Breast epithelium (tissue), 3 donors: ENCODE results near the gene MAMSTR.

Experiments
- CTCF ChIP-seq, 3 donors: fragments of 450-650 bp; IDR thresholded peaks; one replicate each; pipeline ENCODE4 v1.5.1; 2016 to 2017; ENCODE audit warnings: antibody characterized with exemption in 3 of 3, mild to moderate bottlenecking in 3 of 3, moderate library complexity in 3 of 3
- POLR2A ChIP-seq: fragments of 450-650 bp; IDR thresholded peaks from one replicate; pipeline ENCODE4 v1.6.1; 2016; ENCODE audit warnings: antibody characterized with exemption, mild to moderate bottlenecking, moderate library complexity
- POLR2AphosphoS5 ChIP-seq, 3 donors: sonication (generic); formaldehyde crosslinking; IDR thresholded peaks; one replicate each; pipeline ENCODE4 v1.6.1; 2017; ENCODE audit warnings: antibody characterized with exemption in 3 of 3

DNA sequence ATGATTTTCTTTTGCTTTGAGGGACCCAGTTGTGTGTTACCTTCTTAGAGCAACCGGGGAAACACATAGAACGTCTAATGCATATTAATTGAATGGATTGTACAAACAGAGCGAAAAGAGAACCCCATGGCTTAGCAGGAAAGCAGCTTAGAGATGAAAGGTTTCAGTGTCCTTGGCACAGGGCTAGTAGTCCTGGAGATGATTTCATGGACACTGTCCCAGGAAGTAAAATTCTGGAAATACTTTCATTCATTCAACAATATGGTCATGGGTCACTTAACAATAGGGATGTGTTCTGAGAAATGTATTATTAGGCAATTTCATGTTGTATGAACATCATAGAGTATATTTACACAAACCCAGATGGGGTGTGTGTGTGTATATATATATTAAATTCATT, 33.4 kb downstream of the MAMSTR start:
- TF ChIP-seq POLR2A (no peak), CTCF (IDR thresholded peaks at IDR 0.05) (no peak), POLR2AphosphoS5 (IDR thresholded peaks at IDR 0.05) (no peak)
